Astrocyte of the spinal cord (primary cell): ENCODE measurements around the gene TULP4.

Experiments used
- DNase-seq: peaks from one replicate; pipeline ENCODE4 v3.0.0; 2011; ENCODE audit warnings: low read depth, low spot score
- H3K4me3 ChIP-seq: 2 replicates; pipeline ENCODE4 v1.5.1; 2011; ENCODE audit warnings: low read depth, mild to moderate bottlenecking, low read length, moderate library complexity
- in situ Hi-C: cut with HindIII; loops from 2 replicates; pipeline ENCODE4 v1.10.0; 2017; ENCODE audit warnings: low sequenced_read_pairs
- TF ChIP-seq, protein P1 (sequence below): IDR thresholded peaks from 2 replicates; pipeline ENCODE4 v1.5.1; 2012; ENCODE audit warnings: low read depth, mild to moderate bottlenecking, low read length, inconsistent platforms

The TULP4 gene

GRCh38 chr6:158309814-158310213 is 2.5 kb upstream of the TULP4 start:
- TF ChIP-seq, protein P1, sequence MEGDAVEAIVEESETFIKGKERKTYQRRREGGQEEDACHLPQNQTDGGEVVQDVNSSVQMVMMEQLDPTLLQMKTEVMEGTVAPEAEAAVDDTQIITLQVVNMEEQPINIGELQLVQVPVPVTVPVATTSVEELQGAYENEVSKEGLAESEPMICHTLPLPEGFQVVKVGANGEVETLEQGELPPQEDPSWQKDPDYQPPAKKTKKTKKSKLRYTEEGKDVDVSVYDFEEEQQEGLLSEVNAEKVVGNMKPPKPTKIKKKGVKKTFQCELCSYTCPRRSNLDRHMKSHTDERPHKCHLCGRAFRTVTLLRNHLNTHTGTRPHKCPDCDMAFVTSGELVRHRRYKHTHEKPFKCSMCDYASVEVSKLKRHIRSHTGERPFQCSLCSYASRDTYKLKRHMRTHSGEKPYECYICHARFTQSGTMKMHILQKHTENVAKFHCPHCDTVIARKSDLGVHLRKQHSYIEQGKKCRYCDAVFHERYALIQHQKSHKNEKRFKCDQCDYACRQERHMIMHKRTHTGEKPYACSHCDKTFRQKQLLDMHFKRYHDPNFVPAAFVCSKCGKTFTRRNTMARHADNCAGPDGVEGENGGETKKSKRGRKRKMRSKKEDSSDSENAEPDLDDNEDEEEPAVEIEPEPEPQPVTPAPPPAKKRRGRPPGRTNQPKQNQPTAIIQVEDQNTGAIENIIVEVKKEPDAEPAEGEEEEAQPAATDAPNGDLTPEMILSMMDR: no peak
- no peak for DNase-seq
- in situ Hi-C loops: no loop called here
- H3K4me3 ChIP-seq: no peak overlapping the region

GRCh38 chr6:158311193-158311592 is 1.1 kb upstream of the TULP4 start:
- no peak overlapping the region for H3K4me3 ChIP-seq
- TF ChIP-seq, protein P1: no peak
- in situ Hi-C loops: no loop called here
- no peak for DNase-seq

DNA sequence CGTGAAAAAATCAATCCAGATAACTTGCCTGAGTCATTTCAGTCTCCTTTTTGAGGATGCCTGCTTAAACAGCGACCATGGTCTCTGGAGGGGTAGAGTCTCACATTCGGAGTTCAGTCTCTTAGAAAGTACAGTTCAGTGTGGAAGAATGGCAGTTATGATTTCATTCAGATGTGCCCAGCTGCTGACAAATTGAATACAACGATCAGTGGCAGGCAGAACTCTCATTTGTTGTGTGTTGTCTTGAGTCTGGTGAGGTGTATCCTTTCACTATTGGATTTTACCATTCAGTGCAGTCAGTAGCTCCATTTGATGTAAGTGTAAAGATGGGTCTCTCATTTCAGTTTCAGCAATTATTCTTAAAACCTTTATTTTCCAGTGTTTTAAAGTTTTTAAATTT is 639 bp upstream of the TULP4 start:
- DNase-seq: no peak
- no peak overlapping the region for H3K4me3 ChIP-seq
- TF ChIP-seq, protein P1: no peak
- in situ Hi-C loops: no loop called here

- TF ChIP-seq, protein P1: no peak
- in situ Hi-C loops: no loop called here
- no peak for DNase-seq
- no peak overlapping the region for H3K4me3 ChIP-seq
Measured at GRCh38 chr6:158312672-158313397, 570 bp downstream of the TULP4 start.

DNA sequence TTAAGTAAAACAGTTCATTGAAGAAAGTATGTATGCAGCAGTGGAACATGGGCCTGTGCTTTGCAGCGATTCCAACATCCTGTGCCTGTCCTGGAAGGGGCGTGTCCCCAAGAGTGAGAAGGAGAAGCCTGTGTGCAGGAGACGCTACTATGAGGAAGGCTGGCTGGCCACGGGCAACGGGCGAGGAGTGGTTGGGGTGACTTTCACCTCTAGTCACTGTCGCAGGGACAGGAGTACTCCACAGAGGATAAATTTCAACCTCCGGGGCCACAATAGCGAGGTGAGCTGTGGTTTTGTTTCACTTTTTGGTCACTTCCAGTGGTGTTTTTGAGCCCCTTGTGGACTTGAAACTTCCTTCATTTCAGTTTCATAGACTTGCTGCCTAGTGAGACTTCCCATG is 1.7 kb downstream of the TULP4 start:
- in situ Hi-C loops: no loop called here
- TF ChIP-seq, protein P1: no peak
- DNase-seq: no peak
- H3K4me3 ChIP-seq: no peak overlapping the region

DNA sequence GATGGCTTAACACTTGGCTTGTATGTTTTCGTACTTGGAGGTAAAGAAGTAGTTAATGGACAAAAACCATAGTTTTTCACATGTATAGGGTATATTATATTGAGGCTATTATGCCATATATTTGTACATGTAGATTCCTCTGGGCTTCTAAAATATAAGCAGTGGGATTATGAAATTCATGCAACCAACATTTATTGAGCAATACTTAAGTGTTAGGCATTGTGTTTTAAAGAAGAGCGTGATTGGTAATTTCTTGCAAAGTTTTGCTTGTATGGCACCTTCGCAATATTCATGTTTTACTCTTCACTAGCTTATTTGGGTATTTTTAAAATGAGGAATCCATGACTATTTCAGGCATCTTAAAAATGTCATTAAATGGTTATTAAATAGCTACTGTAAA is 2.5 kb downstream of the TULP4 start:
- no peak overlapping the region for H3K4me3 ChIP-seq
- no peak for DNase-seq
- in situ Hi-C loops: no loop called here
- TF ChIP-seq, protein P1: no peak
